Measurements from ENCODE around the gene HTATIP2. TPM values are rescaled to one million over a fixed set of nuclear protein-coding genes. Genes with fewer than 3 reads are reported as not detected.
"Not testable (repeated sequence)": the region's sequence is repeated elsewhere in the genome, so short reads cannot be mapped to it uniquely, and the experiment has no call there.

HTATIP2 gene
- total RNA-seq, 1 experiment from 2014 or later, result 62.5 TPM

GRCh38 chr11:20365465-20365864, 2.0 kb downstream of the HTATIP2 start:
- DNase-seq (ENCODE audit: low read depth, low spot score); in situ Hi-C loops (cut with HindIII; ENCODE audit: low pct_unique_long_range_greater_than_20kb, low sequenced_read_pairs): not testable (repeated sequence)

- peak; percentile 72 for DNase-seq (ENCODE audit: low read depth, low spot score)
- in situ Hi-C loops (cut with HindIII; ENCODE audit: low pct_unique_long_range_greater_than_20kb, low sequenced_read_pairs), result no loop called here
Measured at GRCh38 chr11:20367313-20367948, 3.9 kb downstream of the HTATIP2 start.

- DNase-seq (ENCODE audit: low read depth, low spot score), result peak; percentile 22
- in situ Hi-C loops (cut with HindIII; ENCODE audit: low pct_unique_long_range_greater_than_20kb, low sequenced_read_pairs), result no loop called here
Measured at GRCh38 chr11:20368438-20368837, 4.9 kb downstream of the HTATIP2 start.

- in situ Hi-C loops (cut with HindIII; ENCODE audit: low pct_unique_long_range_greater_than_20kb, low sequenced_read_pairs), result no loop called here
Measured at GRCh38 chr11:20369826-20370225, 6.3 kb downstream of the HTATIP2 start.

GRCh38 chr11:20372081-20372626, 8.6 kb downstream of the HTATIP2 start:
- in situ Hi-C loops (cut with HindIII; ENCODE audit: low pct_unique_long_range_greater_than_20kb, low sequenced_read_pairs), result no loop called here

More at GRCh38 chr11:20369826-20370225, 6.3 kb downstream of the HTATIP2 start:
- DNase-seq (ENCODE audit: low read depth, low spot score), result no peak

GRCh38 chr11:20373147-20373546, 9.6 kb downstream of the HTATIP2 start:
- in situ Hi-C loops (cut with HindIII; ENCODE audit: low pct_unique_long_range_greater_than_20kb, low sequenced_read_pairs), result no loop called here

More at GRCh38 chr11:20372081-20372626, 8.6 kb downstream of the HTATIP2 start:
- no peak for DNase-seq (ENCODE audit: low read depth, low spot score)

GRCh38 chr11:20373568-20374209, 10.2 kb downstream of the HTATIP2 start:
- in situ Hi-C loops (cut with HindIII; ENCODE audit: low pct_unique_long_range_greater_than_20kb, low sequenced_read_pairs), result no loop called here

More at GRCh38 chr11:20373147-20373546, 9.6 kb downstream of the HTATIP2 start:
- DNase-seq (ENCODE audit: low read depth, low spot score), result no peak

GRCh38 chr11:20374741-20375300, 11.3 kb downstream of the HTATIP2 start:
- no peak for DNase-seq (ENCODE audit: low read depth, low spot score)
- in situ Hi-C loops (cut with HindIII; ENCODE audit: low pct_unique_long_range_greater_than_20kb, low sequenced_read_pairs), result no loop called here

More at GRCh38 chr11:20373568-20374209, 10.2 kb downstream of the HTATIP2 start:
- no peak for DNase-seq (ENCODE audit: low read depth, low spot score)

- DNase-seq (ENCODE audit: low read depth, low spot score), result no peak
- in situ Hi-C loops (cut with HindIII; ENCODE audit: low pct_unique_long_range_greater_than_20kb, low sequenced_read_pairs), result no loop called here
Measured at GRCh38 chr11:20376162-20376730, 12.7 kb downstream of the HTATIP2 start.

- in situ Hi-C loops (cut with HindIII; ENCODE audit: low pct_unique_long_range_greater_than_20kb, low sequenced_read_pairs); DNase-seq (ENCODE audit: low read depth, low spot score): not testable (repeated sequence)
Measured at GRCh38 chr11:20385996-20386395, 22.5 kb downstream of the HTATIP2 start.

GRCh38 chr11:20387261-20388095, 24.0 kb downstream of the HTATIP2 start, which contains the start of gene PRMT3:
Gene PRMT3 (plus strand): TSS chr11:20387716. CDS start chr11:20387747, 31 bp downstream.
- peak; percentile 93 for DNase-seq (ENCODE audit: low read depth, low spot score)
- in situ Hi-C loops (cut with HindIII; ENCODE audit: low pct_unique_long_range_greater_than_20kb, low sequenced_read_pairs), result no loop called here

GRCh38 chr11:20388096-20389055, 24.9 kb downstream of the HTATIP2 start:
- in situ Hi-C loops (cut with HindIII; ENCODE audit: low pct_unique_long_range_greater_than_20kb, low sequenced_read_pairs), result no loop called here
- no peak for DNase-seq (ENCODE audit: low read depth, low spot score)

- in situ Hi-C loops (cut with HindIII; ENCODE audit: low pct_unique_long_range_greater_than_20kb, low sequenced_read_pairs), result no loop called here
- peak; percentile 75 for DNase-seq (ENCODE audit: low read depth, low spot score)
Measured at GRCh38 chr11:20397281-20397680, 33.8 kb downstream of the HTATIP2 start.

- in situ Hi-C loops (cut with HindIII; ENCODE audit: low pct_unique_long_range_greater_than_20kb, low sequenced_read_pairs), result no loop called here
- no peak for DNase-seq (ENCODE audit: low read depth, low spot score)
Measured at GRCh38 chr11:20399498-20399897, 36.0 kb downstream of the HTATIP2 start.

GRCh38 chr11:20403059-20403458, 39.5 kb downstream of the HTATIP2 start:
- in situ Hi-C loops (cut with HindIII; ENCODE audit: low pct_unique_long_range_greater_than_20kb, low sequenced_read_pairs), result no loop called here
- DNase-seq (ENCODE audit: low read depth, low spot score), result no peak

GRCh38 chr11:20406484-20406883, 43.0 kb downstream of the HTATIP2 start:
- DNase-seq (ENCODE audit: low read depth, low spot score), result no peak
- in situ Hi-C loops (cut with HindIII; ENCODE audit: low pct_unique_long_range_greater_than_20kb, low sequenced_read_pairs), result no loop called here
